Activated CD4-positive, CD25-positive, alpha-beta regulatory T cell treated with anti-CD3 and anti-CD28 coated beads, Interleukin-2, amount 50 U/mL, for 24 hours (primary cell): ENCODE results near the gene SH3RF3.

Source experiments
- ATAC-seq, 2 donors: fragments of 150-1000 bp; cut with Tn5 transposase; one replicate each; pipeline ENCODE4 v1.10.0; 2021; ENCODE audit warnings: mild to moderate bottlenecking in 1 of 2, moderate library complexity in 1 of 2

SH3RF3 gene

DNA sequence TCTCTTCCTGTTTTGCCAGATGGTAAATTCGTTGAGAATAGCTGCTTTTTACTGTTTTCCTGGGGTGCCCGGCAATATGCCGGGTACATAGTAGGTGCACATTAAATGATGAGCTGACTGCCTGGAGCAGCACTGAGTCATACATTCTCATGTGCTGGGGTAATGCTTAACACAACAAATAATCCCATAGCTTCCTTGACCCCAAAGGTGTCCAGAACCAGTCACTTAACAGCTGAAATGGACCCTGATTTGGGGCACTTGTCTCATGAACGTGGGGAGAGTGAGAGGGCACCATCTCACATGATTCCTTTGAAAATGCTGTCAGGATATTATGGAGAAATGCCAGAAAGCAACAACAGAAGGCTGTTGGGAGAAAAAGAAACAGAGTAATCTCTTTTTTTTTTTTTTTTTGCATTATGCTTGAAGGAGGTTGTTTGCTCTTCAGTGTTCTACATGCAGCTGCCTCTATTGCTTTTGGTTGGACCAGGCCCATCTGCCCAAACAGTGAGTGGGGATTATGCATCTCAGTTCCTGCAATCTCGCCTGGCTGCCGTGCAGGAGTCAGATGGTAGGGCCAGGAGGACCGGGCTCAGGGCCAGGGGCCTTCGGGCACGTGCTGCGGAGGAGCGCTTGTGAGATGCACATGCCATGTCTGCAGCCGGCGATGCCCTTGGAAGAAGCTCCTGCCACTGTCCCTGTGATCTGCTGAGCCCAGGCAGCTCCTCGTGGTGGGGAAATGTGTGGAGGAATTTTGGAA, 162.1 kb downstream of the SH3RF3 start:
- ATAC-seq, result no peak

GRCh38 chr2:109292386-109292785, 163.4 kb downstream of the SH3RF3 start:
- no peak for ATAC-seq

DNA sequence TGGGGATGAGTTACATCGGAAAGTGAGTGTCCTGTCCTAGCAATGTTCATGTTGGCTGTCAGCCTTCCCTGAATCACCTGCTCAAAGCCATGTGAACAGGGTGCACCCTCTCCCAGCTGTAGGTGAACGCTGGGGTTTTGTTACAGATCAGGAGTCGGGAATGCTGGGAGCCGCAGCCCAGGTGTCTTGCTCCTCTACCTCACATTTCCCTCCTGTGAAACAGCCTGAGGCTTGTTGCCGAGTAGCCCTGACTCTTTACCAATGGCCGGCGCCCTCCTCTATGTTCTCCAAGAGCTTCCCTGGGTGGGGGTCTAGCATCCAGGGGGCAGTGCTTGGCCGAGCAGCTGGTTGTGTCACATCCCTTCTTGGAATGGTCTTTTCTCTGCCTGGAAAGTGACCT, 164.7 kb downstream of the SH3RF3 start:
- no peak for ATAC-seq

- no peak for ATAC-seq
Observed at GRCh38 chr2:109294523-109294922, 165.5 kb downstream of the SH3RF3 start.

DNA sequence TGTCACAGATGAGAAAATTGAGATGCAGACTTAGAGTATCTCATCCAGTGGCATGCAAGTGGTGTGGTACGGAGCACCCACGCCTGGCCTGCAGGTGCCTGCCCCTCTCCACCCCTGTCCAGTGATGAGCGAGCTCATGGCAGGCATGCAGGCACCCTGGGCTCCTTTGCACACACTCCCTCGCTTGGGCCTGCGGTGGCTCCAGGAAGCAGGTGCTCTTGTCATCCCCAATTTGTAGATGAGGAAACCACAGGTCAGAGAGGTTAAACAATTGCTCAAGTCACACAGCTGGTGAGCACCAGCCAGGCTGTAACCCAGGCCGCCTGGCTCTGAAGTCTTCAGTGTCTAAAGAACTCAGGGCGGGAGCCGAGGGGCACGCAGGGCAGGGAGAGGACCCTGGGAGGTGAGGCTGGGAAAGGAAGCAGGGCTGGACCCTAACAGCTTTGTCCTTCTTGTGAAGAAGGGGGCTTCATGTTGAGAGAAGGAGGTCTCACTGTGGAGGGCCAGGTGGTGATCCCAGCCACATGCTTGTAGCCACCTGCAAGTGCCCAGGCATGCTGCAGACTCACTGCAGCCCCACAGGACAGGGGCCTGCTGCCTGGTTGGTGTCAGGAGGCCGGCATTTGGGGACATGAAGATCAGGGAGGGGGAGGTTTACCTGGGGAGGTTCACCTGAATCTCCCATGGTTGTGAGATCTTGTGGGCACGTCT, 166.2 kb downstream of the SH3RF3 start:
- ATAC-seq, result no peak

- no peak for ATAC-seq
Observed at GRCh38 chr2:109295781-109296117, 166.7 kb downstream of the SH3RF3 start.

DNA sequence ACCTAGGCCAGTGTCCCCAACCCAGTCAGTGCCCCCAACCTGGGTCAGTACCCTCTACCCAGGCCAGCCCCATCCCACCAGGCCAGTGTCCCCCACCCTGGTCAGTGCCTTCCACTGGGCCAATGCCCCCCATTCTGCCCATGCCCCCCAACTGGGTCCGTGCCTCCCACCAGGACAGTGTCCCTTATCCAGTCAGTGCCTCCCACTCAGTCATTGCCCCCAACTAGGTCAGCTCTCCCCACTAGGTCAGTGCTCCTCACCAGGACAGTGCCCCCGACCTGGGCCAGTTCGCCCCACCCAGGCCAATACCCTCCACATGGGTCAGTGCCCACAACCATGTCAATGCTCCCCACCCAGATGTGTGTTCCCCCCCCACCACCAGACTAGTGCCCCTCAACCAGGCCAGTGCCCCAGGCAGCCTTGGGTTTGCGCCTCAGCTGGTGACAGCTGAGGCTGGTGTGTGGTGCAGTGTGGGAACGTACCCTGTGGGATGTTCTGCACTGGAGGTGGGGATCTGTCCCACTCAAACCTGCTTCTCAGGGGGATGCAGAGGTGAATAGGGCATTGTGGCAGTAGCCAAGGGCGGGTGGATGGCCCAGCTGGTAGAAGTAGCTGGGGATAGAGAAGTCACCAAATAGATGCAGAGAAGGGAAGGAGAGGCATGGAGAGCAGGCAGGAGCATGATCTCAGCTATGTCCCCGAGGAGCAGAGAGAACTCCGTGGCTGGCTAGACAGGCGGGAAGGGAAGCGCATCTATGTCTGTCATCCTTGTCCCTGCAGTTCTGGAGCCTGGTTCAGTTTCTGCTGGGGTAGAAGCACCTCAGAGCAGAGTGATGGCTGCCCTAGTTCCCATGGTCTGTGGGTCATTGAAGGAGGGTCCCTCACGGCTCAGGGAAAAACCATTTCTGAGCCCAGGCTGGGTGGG, 168.8 kb downstream of the SH3RF3 start:
- no peak for ATAC-seq

DNA sequence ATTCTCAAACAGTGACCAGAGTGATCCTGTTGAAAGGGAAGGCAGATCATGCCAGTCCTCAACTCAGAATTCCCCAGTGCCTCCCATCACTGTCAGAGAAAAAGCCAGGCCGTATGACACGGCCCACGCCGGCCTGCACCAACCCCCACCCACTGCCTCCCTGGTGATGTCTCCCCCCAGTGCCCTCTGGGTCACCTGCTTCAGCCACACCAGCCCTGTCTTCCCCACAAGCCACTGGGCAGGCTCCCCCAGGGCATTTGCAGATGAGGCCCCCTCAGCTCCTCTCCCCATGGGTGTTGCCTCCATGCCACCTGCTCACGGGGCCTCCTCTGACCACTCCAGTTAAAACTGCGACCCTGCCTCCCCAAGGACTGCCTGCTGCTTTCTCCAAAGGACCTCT, 169.8 kb downstream of the SH3RF3 start:
- ATAC-seq, result no peak

GRCh38 chr2:109299536-109299935, 170.5 kb downstream of the SH3RF3 start:
- no peak for ATAC-seq

DNA sequence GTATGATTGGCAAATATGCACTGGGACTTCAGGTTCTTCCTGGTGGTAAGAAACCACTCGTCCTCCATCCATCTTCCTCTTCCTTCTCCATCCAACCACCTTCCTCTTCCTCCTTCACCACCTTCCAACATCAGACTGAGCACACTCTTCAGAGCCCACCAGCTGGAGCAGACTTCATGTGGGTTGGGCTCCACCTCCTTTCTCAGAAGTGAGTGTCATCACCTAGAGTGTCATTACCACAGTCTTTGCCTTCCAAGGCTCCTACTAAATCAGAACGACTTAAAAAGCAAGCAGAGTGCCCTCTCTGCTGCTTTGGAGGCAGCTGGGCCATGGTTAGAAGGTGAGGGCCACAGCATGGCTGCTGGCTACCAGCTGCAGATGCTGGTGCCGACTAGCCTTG, 171.6 kb downstream of the SH3RF3 start:
- ATAC-seq, result no peak

DNA sequence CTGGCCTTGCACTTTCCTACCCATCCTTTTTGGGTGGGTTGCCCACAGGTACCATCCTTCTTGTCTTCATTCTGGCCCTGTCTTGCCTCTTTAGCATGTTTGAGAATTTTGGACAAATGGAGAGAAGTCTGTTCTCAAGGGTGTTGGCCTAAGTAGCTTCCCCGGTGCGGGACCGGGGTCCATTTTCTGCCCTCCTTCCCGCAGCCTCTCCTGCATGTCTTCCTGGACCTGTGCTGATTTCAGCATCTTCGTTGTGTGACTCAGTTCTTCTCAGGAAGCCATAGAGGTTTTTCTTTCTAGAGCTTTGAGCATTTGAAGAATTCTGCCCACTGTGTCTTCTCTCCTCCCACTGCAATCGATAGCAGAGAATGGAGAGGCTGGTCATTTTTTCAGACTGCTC, 172.7 kb downstream of the SH3RF3 start:
- no peak for ATAC-seq

- ATAC-seq, result no peak
Observed at GRCh38 chr2:109302319-109302718, 173.3 kb downstream of the SH3RF3 start.

- no peak for ATAC-seq
Observed at GRCh38 chr2:109304242-109304641, 175.2 kb downstream of the SH3RF3 start.

DNA sequence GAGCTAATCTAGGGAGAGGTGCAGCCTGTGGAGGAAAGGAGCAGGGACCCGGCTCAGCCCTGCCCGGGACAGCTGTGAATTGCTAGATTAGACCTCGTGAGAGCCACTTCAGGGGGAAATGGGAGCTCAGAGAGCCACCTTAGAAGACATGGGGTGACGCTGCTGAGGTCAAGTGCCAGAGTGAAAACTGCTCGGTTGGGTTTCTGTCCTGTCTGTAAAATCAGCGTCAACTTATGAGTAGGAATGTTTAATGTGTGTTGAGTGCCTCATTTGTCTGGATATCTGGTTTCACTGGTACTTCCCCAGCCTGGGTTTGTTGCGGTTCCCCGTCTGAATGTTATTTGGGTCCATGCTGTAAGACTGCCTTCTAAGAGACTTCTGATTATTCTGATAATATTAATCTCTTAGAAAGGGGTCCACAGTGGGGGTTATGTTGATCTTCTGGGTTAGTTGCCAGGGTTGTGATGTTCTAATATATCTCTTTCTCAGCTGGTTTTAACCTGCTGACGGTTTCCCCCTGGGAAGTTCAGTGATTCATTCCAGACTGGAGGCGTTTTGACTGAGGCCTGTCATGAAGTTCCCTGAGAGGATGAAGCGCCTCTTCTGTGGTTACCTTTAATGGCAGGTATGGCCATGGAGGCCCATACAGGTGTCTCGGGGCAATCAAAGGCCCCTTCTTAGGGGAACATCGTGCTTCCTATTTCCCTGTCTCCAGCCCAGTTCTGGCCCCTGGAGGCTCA, 175.9 kb downstream of the SH3RF3 start:
- ATAC-seq, result no peak

DNA sequence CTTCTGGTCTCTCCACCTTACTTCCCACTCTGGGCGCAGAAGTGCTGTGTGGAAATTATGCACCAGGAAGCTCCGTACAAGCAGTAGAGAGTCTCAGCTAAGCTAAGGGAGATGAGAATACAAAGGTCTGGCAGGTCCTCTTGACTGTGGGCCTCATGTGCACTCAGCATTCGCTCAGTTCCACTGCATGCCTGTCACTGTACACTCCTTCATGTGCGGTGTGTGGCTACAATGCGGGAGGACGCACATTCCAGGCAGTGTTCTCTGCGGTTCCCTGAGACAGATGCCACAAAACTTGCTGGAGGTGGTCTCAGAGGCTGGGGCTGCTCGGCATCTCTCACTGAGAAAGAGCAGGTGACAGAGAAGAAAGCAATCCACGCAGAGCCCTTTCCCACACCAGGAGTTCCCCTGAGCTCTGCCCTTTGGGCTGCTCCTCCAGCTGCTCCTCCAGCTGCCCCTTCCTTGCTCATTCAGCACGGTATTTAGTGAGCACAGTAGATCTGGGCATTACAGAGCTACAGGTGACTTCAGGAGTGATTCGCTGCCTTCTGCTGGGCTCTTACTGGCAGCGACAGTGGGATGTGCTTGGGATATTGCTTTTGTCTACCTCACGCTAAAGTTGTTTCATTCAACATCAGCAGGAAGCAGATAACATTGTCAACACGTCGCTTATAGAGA, 176.6 kb downstream of the SH3RF3 start:
- no peak for ATAC-seq

GRCh38 chr2:109306190-109306589, 177.2 kb downstream of the SH3RF3 start:
- ATAC-seq, result no peak

GRCh38 chr2:109311771-109312170, 182.8 kb downstream of the SH3RF3 start:
- no peak for ATAC-seq

- no peak for ATAC-seq
Observed at GRCh38 chr2:109312902-109313301, 183.9 kb downstream of the SH3RF3 start.

- ATAC-seq, result no peak
Observed at GRCh38 chr2:109313343-109313742, 184.3 kb downstream of the SH3RF3 start.

- ATAC-seq, result no peak
Observed at GRCh38 chr2:109316091-109316490, 187.1 kb downstream of the SH3RF3 start.

DNA sequence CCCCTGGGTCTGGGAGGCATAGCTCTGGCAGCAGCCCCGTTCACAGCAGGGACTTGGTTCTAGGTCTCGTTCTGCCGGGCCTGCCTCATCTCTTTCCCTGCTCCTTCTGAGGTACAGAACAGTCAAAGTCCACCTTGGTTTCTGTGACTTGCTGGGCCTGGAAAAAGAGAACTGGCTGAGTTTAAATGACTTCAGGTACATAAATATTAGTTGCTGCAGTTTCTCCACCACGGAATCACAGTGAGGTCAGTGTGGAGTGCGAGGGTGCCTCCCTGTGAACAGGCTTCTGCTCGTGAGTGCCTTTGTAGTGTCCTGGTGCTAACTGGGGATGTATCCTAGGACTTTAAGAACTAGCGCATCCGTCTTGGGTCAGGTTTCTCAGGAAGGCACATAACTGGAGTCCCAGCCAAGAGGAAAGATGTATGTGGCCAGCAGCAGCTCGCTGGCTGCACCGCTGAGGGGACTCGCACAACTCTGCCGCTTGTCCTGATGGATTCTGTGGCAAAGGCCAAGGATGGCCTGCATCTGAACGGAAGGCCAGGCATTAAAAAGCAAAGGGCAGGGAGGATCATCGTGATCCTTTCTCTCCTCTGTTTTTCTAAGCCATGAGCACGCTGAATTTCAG, 188.6 kb downstream of the SH3RF3 start:
- ATAC-seq, result no peak
